NCI-H146 treated with DMSO at 0.1 percent for 48 hours (cell line): ENCODE results near the gene SPDYE4.

ENCODE experiments used
- DNase-seq: peaks from one replicate; lab custom pipeline; 2025; ENCODE audit not compliant: unreplicated experiment; lab: John Stamatoyannopoulos, UW

The SPDYE4 gene

DNA sequence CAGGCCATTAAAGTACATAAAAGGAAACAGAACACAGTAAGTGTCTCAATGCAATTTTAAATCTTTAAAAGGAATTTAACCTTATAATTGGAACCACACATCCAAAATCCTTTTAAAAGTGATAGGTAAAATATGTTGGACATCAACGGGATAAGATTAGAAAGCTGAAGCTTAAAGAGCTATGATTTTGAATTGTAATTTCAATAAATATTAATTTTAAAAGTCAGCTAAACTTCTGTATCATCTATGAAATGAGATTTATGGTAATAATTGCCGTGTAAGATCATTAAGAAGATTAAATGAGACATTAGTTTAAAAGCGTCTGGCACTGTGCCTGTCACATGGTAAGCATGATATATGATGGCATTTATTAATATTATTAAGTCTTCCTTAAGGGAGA, 45.0 kb downstream of the SPDYE4 start:
- DNase-seq, result no peak

DNA sequence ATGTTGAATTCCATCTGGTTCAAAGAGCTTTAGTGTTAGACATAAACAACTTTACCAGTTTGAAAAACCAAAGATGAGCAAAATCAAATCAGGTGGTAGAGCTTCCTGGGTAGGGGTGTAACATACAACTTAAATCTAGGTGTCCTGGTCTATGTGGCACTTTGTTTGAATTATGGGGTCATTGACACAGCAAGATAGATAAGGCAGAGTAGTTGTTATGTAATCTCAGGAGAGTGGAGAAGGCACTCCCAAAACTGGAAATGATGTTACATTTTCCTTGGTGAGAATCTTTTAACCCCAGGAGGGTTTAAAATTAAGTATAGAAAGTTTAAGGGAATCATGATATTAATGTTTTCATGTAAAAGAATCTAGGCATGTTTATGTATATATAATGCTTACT, 45.6 kb downstream of the SPDYE4 start:
- DNase-seq, result no peak

DNA sequence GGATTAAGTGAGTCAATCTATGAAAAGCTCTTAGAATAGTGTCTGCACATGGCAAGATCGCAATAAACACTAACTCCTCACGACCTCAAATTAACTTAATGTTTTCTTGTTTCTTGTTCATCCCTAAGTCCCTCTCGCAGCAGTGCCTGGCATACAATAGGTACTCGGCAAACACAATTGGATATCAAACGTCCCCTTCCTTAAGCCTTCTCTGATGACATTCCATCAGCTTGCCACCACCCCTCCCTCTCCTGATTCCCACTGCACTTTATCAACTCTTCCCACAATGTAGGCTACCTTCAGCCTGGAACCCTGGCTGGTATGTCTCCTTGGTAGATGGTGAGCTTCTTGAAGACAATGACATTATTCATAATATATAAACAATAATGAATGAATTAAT, 47.1 kb downstream of the SPDYE4 start:
- DNase-seq, result no peak

DNA sequence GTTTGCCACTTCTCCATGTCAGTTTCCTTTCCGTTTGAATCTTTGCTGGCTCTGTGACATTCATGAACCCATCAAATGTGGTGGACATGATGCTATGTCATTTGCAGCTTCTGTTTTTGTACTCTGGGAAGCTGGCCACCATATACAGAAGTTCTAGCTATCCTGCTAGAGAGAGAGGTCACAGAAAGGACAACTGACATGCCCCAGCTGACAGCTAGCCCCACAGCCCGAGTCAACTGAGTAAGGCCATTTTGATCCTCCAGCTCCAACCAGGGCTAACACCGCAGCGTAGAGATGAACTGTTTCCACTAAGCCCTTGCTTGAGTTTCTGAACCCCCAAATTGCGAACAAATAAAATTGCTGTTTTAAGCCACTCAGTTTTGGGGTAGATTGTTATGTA, 47.5 kb downstream of the SPDYE4 start:
- DNase-seq, result no peak

DNA sequence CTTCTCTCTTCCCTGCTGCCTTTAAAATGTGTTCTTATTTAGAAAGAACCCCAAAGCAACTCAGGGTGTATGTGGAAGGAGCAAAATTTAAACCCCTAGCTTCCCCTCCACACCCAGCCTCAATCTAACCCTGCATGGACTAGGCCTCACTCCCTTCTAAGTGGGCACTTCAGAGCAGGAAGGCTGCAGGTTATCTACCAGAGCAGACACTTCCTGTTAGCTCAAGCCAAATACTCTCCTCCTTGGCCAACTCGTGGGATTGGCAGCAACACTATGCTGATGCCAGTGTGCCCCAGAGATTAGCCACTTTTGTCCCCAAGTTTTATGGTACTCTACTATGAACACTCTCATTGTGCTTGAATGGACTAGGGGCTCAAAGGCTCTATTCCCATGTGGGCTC, 49.3 kb downstream of the SPDYE4 start:
- no peak for DNase-seq

DNA sequence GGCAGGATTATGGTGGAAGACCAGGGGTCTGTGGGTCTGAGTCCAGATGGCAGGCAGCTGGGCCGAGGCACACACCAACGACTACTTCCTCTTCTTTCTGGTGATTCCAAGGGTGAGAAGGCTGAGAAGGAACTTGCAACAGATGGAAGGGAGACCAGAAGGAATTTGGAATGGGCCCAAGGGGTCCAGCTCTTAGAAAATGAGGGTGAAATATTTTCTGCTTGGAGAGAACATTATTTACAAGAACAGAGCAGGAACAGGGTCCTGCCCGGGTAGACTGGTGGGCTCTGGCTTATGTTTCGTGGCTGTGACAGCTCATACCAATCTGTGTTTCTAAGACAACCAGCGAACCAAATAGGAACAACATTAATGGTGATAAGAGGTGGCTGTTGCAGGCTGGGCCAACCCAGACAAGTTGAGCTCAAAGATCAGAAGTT, 50.3 kb downstream of the SPDYE4 start:
- no peak for DNase-seq

DNA sequence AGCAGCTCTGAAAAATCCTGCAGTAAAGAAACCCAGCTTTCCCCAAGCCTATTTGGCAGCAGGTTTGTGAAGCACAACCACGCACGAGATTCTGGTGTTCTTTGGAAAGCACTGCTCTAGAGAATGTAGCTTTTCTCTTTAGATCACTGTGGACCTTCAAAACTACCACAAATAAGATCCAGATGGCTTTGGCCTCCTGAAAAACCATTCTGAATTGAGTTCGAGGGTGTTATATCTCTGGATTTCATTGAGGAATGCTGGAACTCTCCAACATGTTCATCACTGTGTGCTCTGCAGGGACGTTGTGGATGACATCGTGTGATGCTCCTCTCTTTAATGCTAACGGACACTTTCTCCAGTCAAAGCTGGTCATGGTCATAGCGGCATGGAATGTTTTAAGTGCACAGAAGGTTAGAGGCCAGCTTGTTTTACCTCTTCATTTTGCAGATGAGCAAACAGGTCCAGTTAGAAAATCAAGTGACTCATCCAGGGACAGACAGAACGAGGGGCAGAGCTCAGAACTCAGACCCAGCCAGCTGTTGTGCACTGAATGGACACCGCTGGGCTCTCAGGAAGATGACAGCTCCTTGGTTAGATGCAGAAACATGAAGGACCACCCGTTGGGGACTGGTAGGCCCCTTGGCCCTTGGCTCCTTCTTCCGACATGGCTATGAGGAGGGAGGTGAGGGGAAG, 50.9 kb downstream of the SPDYE4 start:
- no peak for DNase-seq

DNA sequence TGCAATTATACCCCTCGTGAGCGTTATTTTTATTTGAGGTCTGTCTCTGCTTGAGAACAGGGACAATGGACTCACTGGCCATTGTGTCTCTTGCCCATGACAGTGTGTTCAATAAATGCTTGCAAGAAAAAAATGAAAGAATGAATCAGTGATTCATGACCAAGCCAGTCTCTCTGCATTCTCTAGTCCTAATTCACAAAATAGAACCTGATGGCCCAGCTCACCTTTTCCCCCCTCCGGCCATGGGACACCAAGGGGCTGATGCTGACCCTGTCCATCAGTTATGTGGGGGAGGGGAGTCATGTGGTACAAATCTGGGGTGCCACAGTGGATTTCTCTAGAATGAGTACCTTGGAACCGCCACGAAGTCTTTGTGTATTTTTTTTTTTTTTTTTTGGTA, 51.9 kb downstream of the SPDYE4 start:
- DNase-seq, result no peak

DNA sequence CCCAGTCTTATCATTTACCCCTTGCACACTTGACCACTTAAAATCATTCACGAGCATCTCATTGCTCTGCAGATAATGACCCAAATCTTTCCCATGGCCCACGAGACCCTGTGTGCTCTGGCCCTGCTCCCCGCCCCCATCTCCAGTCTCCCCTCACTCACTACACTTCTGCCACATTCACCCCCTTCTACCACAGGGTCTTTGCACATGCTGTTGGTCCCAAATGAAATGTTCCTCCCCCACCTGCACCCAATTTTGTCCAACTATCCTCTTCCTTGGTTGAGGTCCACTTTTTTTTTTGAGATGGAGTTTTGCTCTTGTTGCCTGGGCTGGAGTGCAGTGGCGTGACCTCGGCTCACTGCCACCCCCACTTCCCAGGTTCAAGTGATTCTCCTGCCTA, 52.9 kb downstream of the SPDYE4 start:
- no peak for DNase-seq

DNA sequence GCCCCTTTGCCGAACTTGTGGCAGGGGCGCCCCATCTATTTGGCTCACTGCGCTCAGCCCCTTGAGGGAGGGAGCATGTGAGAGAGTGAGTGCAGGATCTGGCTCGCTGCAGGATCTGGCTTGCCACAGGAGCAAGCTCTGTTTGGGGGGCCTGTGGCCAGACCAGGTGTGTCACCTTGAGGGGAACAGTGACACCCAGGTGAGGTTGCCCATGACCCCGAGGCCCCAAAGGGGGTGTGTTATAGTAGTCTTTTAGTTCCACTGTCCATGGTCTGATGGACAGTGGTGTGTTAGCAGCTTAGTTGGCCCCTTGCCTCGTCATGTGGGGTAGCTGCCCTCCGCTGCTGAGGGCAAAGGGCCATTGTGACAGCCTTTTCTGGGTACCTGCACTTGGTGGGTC, 55.3 kb downstream of the SPDYE4 start:
- DNase-seq, result no peak

DNA sequence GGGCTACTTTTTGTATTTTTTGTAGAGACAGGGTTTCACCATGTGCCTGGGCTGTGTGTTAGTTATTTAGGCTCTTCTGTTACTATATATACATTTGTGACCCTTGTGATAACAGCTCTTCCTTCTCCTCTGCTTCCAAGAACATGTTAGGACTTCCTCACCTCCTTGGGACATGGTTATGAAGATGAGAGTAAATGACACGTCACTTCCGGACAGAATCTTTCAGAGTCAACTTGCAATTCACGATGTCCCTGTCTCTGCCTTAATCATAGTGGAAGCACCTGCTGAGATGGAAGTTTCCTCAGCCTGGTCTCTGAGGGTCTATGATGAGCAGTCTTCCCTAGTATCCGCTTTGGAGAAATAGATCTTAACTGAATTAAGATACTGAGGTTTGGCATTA, 56.6 kb downstream of the SPDYE4 start:
- DNase-seq, result no peak

DNA sequence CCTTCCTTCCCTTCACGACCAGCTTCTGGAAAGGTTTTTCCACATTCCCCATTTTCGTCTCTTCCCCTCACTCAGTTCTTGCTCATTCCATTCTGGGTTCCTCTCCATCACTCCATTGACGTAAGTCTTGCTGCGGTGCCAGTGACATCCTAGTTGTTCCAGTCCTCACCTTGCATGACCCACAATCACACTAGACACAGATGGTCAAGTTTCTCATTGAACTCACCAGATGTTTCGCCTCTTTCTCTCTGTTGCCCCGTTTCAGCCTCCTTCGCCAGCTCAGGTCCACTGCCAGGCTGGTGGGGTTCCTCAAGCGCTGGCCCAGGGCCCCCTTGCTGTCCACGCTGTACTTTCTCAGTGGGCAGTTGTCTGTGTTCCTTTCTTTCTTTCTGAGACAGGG, 57.1 kb downstream of the SPDYE4 start:
- DNase-seq, result no peak
